Parathyroid adenoma (tissue), 2 donors: ENCODE results near the gene RNF17.
A peak's percentile ranks its signal among the peaks of the same experiment; 100 is the strongest.
"Not testable (repeated sequence)": the region's sequence is repeated elsewhere in the genome, so short reads cannot be mapped to it uniquely, and the experiment has no call there.

Source experiments
- H2AFZ ChIP-seq: fragments of 300-600 bp; sonication (generic); one replicate; pipeline ENCODE4 v1.7.0; 2017; ENCODE audit warnings: antibody characterized with exemption, mild to moderate bottlenecking
- H3K27ac ChIP-seq: fragments of 300-600 bp; sonication (generic); one replicate; pipeline ENCODE4 v1.7.0; 2017
- H3K27me3 ChIP-seq: fragments of 300-600 bp; sonication (generic); one replicate; pipeline ENCODE4 v1.7.0; 2017; ENCODE audit warnings: low read length; ENCODE audit not compliant: control insufficient read depth, insufficient read depth
- H3K36me3 ChIP-seq: fragments of 300-600 bp; sonication (generic); one replicate; pipeline ENCODE4 v1.7.0; 2017; ENCODE audit warnings: low read length; ENCODE audit not compliant: control insufficient read depth, insufficient read depth
- H3K4me1 ChIP-seq: fragments of 300-600 bp; sonication (generic); one replicate; pipeline ENCODE4 v1.7.0; 2017; ENCODE audit warnings: control low read depth
- H3K4me2 ChIP-seq: fragments of 300-600 bp; sonication (generic); one replicate; pipeline ENCODE4 v1.7.0; 2017; ENCODE audit warnings: low read length
- H3K4me3 ChIP-seq: fragments of 300-600 bp; sonication (generic); one replicate; pipeline ENCODE4 v1.7.0; 2017; ENCODE audit warnings: low read depth, low read length
- H3K79me2 ChIP-seq: fragments of 300-600 bp; sonication (generic); one replicate; pipeline ENCODE4 v1.7.0; 2017; ENCODE audit warnings: control low read depth
- H3K9ac ChIP-seq: fragments of 300-600 bp; sonication (generic); one replicate; pipeline ENCODE4 v1.7.0; 2017; ENCODE audit warnings: mild to moderate bottlenecking
- H3K9me3 ChIP-seq: fragments of 300-600 bp; sonication (generic); one replicate; pipeline ENCODE4 v1.7.0; 2017; ENCODE audit warnings: low read length; ENCODE audit not compliant: control insufficient read depth
- CTCF ChIP-seq: fragments of 300-600 bp; sonication (generic); IDR thresholded peaks from one replicate; pipeline ENCODE4 v1.7.0; 2017; ENCODE audit warnings: antibody characterized with exemption, mild to moderate bottlenecking
- donor health status: primary hyperparathyroidism.

The RNF17 gene

GRCh38 chr13:24727731-24728601, 36.0 kb upstream of the RNF17 start:
- Histone ChIP-seq H3K27me3 (no peaks in the 10 kb centered on the region), H3K36me3 (no peaks in the 10 kb centered on the region), H3K79me2 (no peaks in the 10 kb centered on the region), H3K4me3 (no peak overlapping the region), H3K4me1 (no peaks in the 10 kb centered on the region), H3K9me3 (no peaks in the 10 kb centered on the region), H2AFZ (no peak overlapping the region), H3K4me2 (no peak overlapping the region), H3K9ac (no peak overlapping the region), H3K27ac (no peak overlapping the region)
- TF ChIP-seq CTCF: peak; percentile 57

GRCh38 chr13:24730873-24731567, 32.9 kb upstream of the RNF17 start:
- H3K4me3 ChIP-seq: not testable (repeated sequence)

GRCh38 chr13:24734950-24735349, 29.0 kb upstream of the RNF17 start:
- no peaks in the 10 kb centered on the region for H3K9me3 ChIP-seq
- no peak overlapping the region for H2AFZ ChIP-seq
- TF ChIP-seq CTCF: no peak
- no peak overlapping the region for H3K9ac ChIP-seq
- H3K27ac ChIP-seq: no peak overlapping the region
- no peaks in the 10 kb centered on the region for H3K79me2 ChIP-seq
- H3K4me2 ChIP-seq: no peak overlapping the region
- H3K36me3 ChIP-seq: no peaks in the 10 kb centered on the region
- H3K4me3 ChIP-seq: no peak overlapping the region
- H3K4me1 ChIP-seq: no peaks in the 10 kb centered on the region
- no peaks in the 10 kb centered on the region for H3K27me3 ChIP-seq

More at GRCh38 chr13:24730873-24731567, 32.9 kb upstream of the RNF17 start:
- H2AFZ ChIP-seq, H3K4me2 ChIP-seq, H3K36me3 ChIP-seq, H3K79me2 ChIP-seq, H3K27me3 ChIP-seq, H3K27ac ChIP-seq, H3K9ac ChIP-seq, H3K4me1 ChIP-seq, H3K9me3 ChIP-seq: not testable (repeated sequence)

- no peak overlapping the region for H2AFZ ChIP-seq
- no peaks in the 10 kb centered on the region for H3K9me3 ChIP-seq
- H3K4me2 ChIP-seq: no peak overlapping the region
- TF ChIP-seq CTCF: no peak
- H3K27ac ChIP-seq: no peak overlapping the region
- H3K4me1 ChIP-seq: no peaks in the 10 kb centered on the region
- no peaks in the 10 kb centered on the region for H3K27me3 ChIP-seq
- H3K36me3 ChIP-seq: no peaks in the 10 kb centered on the region
- H3K9ac ChIP-seq: no peak overlapping the region
- no peaks in the 10 kb centered on the region for H3K79me2 ChIP-seq
- H3K4me3 ChIP-seq: no peak overlapping the region
Measured at GRCh38 chr13:24737042-24737441, 26.9 kb upstream of the RNF17 start.

- H3K9ac ChIP-seq: no peak overlapping the region
- no peak overlapping the region for H3K27ac ChIP-seq
- no peaks in the 10 kb centered on the region for H3K4me1 ChIP-seq
- no peaks in the 10 kb centered on the region for H3K79me2 ChIP-seq
- no peaks in the 10 kb centered on the region for H3K36me3 ChIP-seq
- H2AFZ ChIP-seq: no peak overlapping the region
- no peaks in the 10 kb centered on the region for H3K27me3 ChIP-seq
- H3K9me3 ChIP-seq: no peaks in the 10 kb centered on the region
- H3K4me2 ChIP-seq: no peak overlapping the region
- TF ChIP-seq CTCF: no peak
- no peak overlapping the region for H3K4me3 ChIP-seq
Measured at GRCh38 chr13:24738366-24738847, 25.6 kb upstream of the RNF17 start.
